ENCODE results near the gene HIVEP3. TPM values are rescaled to one million over a fixed set of nuclear protein-coding genes. Genes with fewer than 3 reads are reported as not detected.

The HIVEP3 gene
- total RNA-seq, 2 donors from 2014 or later, result 0.13 to 0.99 TPM

DNA sequence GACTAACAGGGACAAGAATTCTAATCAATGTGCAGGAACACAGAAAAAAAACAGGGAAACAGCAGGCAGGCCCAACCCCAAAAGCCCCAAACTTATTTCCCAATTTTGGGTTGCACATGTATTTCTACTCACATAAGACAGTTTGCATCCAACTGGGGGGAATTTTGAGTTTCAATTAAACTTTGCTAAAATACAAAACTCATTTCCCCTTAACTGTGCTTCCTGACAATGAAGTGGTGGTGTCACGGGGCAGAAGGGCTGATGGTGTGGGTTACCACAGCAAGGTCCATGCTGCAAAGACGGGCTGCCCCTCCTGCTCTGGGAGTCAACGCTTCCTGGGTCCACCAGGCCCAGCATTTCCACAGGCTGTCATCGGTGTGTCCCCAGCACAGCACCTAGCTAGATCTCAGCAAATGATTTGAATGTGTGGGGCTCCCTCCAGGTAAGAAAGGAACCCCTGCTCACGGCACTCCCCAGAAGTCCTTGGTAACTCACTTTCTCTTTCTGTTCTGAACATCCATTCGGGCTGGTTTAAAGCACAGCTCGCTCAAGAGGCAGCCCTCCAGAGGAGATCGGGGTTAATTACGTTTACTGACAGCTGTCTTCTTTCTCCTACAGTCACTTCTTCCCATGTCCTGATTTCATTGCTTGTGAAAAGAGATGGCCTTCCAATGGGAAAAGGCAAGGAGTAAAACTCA lies 27.4 kb downstream of the HIVEP3 start:
- H3K27me3 ChIP-seq (ENCODE audit: control insufficient read depth, insufficient read depth, low read length, poor library complexity, severe bottlenecking), result no peaks in the 10 kb centered on the region
- 71% methylated on average over 9 of the region's 9 CpGs; no CpG with 5 or more reads in 1 of the 2 experiments for WGBS, 2 experiments (ENCODE audit: insufficient coverage in 1 of 2, insufficient read length in 1 of 2)
- Mint-ChIP-seq H3K9me3 (no peaks in the 10 kb centered on the region), H3K4me1 (no peaks in the 10 kb centered on the region), H3K4me3 (no peak overlapping the region), H3K36me3 (ENCODE audit: low read depth) (no peaks in the 10 kb centered on the region), H3K27me3 (ENCODE audit: insufficient read depth) (no peaks in the 10 kb centered on the region), H3K27ac (no peak overlapping the region)
- DNase-seq, result peak; percentile 58
- no peaks in the 10 kb centered on the region for H3K4me1 ChIP-seq (ENCODE audit: control insufficient read depth, insufficient read depth, low read length)
- TF ChIP-seq, protein P1, sequence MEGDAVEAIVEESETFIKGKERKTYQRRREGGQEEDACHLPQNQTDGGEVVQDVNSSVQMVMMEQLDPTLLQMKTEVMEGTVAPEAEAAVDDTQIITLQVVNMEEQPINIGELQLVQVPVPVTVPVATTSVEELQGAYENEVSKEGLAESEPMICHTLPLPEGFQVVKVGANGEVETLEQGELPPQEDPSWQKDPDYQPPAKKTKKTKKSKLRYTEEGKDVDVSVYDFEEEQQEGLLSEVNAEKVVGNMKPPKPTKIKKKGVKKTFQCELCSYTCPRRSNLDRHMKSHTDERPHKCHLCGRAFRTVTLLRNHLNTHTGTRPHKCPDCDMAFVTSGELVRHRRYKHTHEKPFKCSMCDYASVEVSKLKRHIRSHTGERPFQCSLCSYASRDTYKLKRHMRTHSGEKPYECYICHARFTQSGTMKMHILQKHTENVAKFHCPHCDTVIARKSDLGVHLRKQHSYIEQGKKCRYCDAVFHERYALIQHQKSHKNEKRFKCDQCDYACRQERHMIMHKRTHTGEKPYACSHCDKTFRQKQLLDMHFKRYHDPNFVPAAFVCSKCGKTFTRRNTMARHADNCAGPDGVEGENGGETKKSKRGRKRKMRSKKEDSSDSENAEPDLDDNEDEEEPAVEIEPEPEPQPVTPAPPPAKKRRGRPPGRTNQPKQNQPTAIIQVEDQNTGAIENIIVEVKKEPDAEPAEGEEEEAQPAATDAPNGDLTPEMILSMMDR (conservative IDR thresholded peaks at IDR 0.05), result peak; percentile 57
- no peak overlapping the region for H3K27ac ChIP-seq (ENCODE audit: low read depth, low read length)
- H3K4me3 ChIP-seq (ENCODE audit: low read length), result no peak overlapping the region
- H3K36me3 ChIP-seq (ENCODE audit: control insufficient read depth, insufficient read depth, low read length), result no peaks in the 10 kb centered on the region
- no peaks in the 10 kb centered on the region for H3K9me3 ChIP-seq (ENCODE audit: control insufficient read depth, low read length)
- no peak overlapping the region for H3K9ac ChIP-seq (ENCODE audit: extremely low read depth, low read length, poor library complexity, severe bottlenecking)

DNA sequence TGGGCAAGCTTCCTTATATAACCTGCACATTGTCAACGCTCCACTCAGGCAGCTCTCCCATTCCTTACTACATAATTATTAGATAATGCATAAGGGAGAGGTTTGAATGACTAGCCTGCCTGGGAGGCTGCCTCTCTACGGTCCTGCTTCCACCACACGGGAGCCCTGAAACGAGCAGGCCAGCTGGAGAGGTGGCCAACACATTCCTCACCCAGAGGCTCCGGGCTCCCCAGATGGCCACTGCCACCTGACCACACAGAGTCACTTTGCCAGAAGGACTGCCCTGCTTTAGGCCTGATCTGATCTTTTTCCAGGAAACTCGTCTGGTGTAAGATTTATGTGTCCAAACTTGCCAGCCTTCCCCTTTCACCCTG lies 27.9 kb downstream of the HIVEP3 start:
- H3K27ac ChIP-seq (ENCODE audit: low read depth, low read length), result no peak overlapping the region
- no peaks in the 10 kb centered on the region for H3K27me3 ChIP-seq (ENCODE audit: control insufficient read depth, insufficient read depth, low read length, poor library complexity, severe bottlenecking)
- Mint-ChIP-seq H3K27ac (no peak overlapping the region), H3K27me3 (ENCODE audit: insufficient read depth) (no peaks in the 10 kb centered on the region), H3K4me1 (no peaks in the 10 kb centered on the region), H3K9me3 (no peaks in the 10 kb centered on the region), H3K36me3 (ENCODE audit: low read depth) (no peaks in the 10 kb centered on the region), H3K4me3 (no peak overlapping the region)
- H3K9me3 ChIP-seq (ENCODE audit: control insufficient read depth, low read length), result no peaks in the 10 kb centered on the region
- no peak overlapping the region for H3K4me3 ChIP-seq (ENCODE audit: low read length)
- H3K36me3 ChIP-seq (ENCODE audit: control insufficient read depth, insufficient read depth, low read length), result no peaks in the 10 kb centered on the region
- 89% methylated on average over 6 of the region's 6 CpGs; no CpG with 5 or more reads in 1 of the 2 experiments for WGBS, 2 experiments (ENCODE audit: insufficient coverage in 1 of 2, insufficient read length in 1 of 2)
- H3K4me1 ChIP-seq (ENCODE audit: control insufficient read depth, insufficient read depth, low read length), result no peaks in the 10 kb centered on the region
- no peak for DNase-seq
- TF ChIP-seq, protein P1 (conservative IDR thresholded peaks at IDR 0.05), result no peak
- H3K9ac ChIP-seq (ENCODE audit: extremely low read depth, low read length, poor library complexity, severe bottlenecking), result no peak overlapping the region

DNA sequence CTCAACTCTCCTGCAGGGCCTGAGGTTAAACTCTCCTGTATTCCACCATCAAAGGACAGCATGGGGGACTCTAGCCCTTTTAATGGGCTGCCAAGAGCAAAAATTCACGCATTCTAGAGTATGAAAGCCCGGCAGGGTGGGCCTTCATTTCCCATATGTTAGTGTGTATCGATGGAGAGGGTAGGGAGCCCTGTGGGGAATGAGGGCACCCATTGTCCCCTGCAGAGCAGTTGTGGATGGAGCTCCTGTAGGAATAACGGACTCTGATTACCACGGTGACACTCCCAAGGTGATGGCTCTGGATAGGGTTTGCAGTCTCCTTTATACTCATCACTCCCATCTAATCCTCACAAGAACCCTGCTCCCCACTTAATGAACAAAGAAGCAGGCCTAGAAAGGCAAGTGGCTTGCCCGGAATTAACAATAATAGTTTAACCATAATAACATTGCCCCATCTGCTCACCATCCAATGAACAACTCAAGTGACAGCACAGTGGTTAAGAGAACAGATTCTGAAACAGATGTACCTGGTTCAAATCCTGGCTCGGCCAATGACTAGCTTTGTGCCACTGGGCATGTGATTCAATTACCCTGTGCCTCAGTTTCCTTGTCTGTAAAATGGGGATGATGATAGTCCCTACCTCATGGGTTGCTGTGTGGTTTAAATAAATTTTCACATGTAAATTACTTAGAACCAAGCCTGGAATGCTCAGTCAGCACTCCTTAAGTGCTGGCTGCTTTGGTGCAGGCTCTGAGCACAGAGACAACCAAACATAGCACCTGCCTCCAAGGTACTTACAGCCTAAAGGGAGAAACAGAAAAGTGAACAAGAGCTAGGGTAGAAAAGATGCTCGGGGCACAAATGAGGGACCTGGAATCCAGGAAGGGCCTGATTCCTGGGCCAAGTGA lies 29.0 kb downstream of the HIVEP3 start:
- Mint-ChIP-seq H3K27ac (no peak overlapping the region), H3K36me3 (ENCODE audit: low read depth) (no peaks in the 10 kb centered on the region), H3K9me3 (no peaks in the 10 kb centered on the region), H3K4me3 (no peak overlapping the region), H3K4me1 (no peaks in the 10 kb centered on the region), H3K27me3 (ENCODE audit: insufficient read depth) (no peaks in the 10 kb centered on the region)
- TF ChIP-seq, protein P1 (conservative IDR thresholded peaks at IDR 0.05), result no peak
- Histone ChIP-seq H3K4me3 (ENCODE audit: low read length) (no peak overlapping the region), H3K9me3 (ENCODE audit: control insufficient read depth, low read length) (no peaks in the 10 kb centered on the region), H3K9ac (ENCODE audit: extremely low read depth, low read length, poor library complexity, severe bottlenecking) (no peak overlapping the region), H3K4me1 (ENCODE audit: control insufficient read depth, insufficient read depth, low read length) (no peaks in the 10 kb centered on the region), H3K27ac (ENCODE audit: low read depth, low read length) (no peak overlapping the region), H3K36me3 (ENCODE audit: control insufficient read depth, insufficient read depth, low read length) (no peaks in the 10 kb centered on the region), H3K27me3 (ENCODE audit: control insufficient read depth, insufficient read depth, low read length, poor library complexity, severe bottlenecking) (no peaks in the 10 kb centered on the region)
- 90 to 96% methylated on average over 5 to 8 of the region's 8 CpGs for WGBS, 2 experiments (ENCODE audit: insufficient coverage in 1 of 2, insufficient read length in 1 of 2)
- no peak for DNase-seq
